Measurements from ENCODE around the gene UTP15.

GRCh38 chr5:73623901-73624404 is 58.4 kb downstream of the UTP15 start:
- no peak for TF ChIP-seq CTCF (IDR thresholded peaks at IDR 0.05)
- TF ChIP-seq POLR2A (IDR thresholded peaks at IDR 0.05): no peak

All from heart left ventricle (tissue), 13 donors.